Skeletal muscle satellite cell (primary cell): ENCODE measurements around the gene NCEH1.
"Not testable (repeated sequence)": the region's sequence is repeated elsewhere in the genome, so short reads cannot be mapped to it uniquely, and the experiment has no call there.

Source experiments
- H3K27me3 ChIP-seq: 2 replicates; pipeline ENCODE4 v1.7.0; 2013; ENCODE audit warnings: low read length; ENCODE audit not compliant: control insufficient read depth, insufficient read depth
- H3K36me3 ChIP-seq: 2 replicates; pipeline ENCODE4 v1.7.0; 2013; ENCODE audit warnings: mild to moderate bottlenecking, control low read depth, low read length; ENCODE audit not compliant: insufficient read depth
- H3K4me1 ChIP-seq: 2 replicates; pipeline ENCODE4 v1.7.0; 2013; ENCODE audit warnings: low read length; ENCODE audit not compliant: control insufficient read depth, insufficient read depth
- H3K4me2 ChIP-seq: 2 replicates; pipeline ENCODE4 v1.7.0; 2013; ENCODE audit warnings: mild to moderate bottlenecking, low read length
- H3K4me3 ChIP-seq: 2 replicates; pipeline ENCODE4 v1.7.0; 2013; ENCODE audit warnings: low read length
- H3K9ac ChIP-seq: 2 replicates; pipeline ENCODE4 v1.7.0; 2013; ENCODE audit warnings: mild to moderate bottlenecking, low read depth, low read length, moderate library complexity
- H3K9me3 ChIP-seq: replicated peaks from 2 replicates; pipeline ENCODE4 v1.7.0; 2013; ENCODE audit warnings: mild to moderate bottlenecking, control low read depth, low read length

The NCEH1 gene

GRCh38 chr3:172601066-172601832, 109.6 kb downstream of the NCEH1 start:
- H3K27me3 ChIP-seq: no peaks in the 10 kb centered on the region
- no peak overlapping the region for H3K4me2 ChIP-seq
- no peaks in the 10 kb centered on the region for H3K9me3 ChIP-seq
- no peaks in the 10 kb centered on the region for H3K36me3 ChIP-seq
- H3K4me3 ChIP-seq: no peak overlapping the region
- H3K4me1 ChIP-seq: peaks cover 4% of the 10 kb centered on the region
- no peak overlapping the region for H3K9ac ChIP-seq

- Histone ChIP-seq H3K9me3 (no peaks in the 10 kb centered on the region), H3K4me3 (no peak overlapping the region), H3K4me2 (no peak overlapping the region), H3K27me3 (no peaks in the 10 kb centered on the region), H3K4me1 (peaks cover 3% of the 10 kb centered on the region), H3K9ac (no peak overlapping the region), H3K36me3 (no peaks in the 10 kb centered on the region)
Measured at GRCh38 chr3:172600644-172601065, 110.2 kb downstream of the NCEH1 start.

GRCh38 chr3:172598904-172599303, 112.0 kb downstream of the NCEH1 start:
- Histone ChIP-seq H3K27me3 (no peaks in the 10 kb centered on the region), H3K4me2 (no peak overlapping the region), H3K4me3 (no peak overlapping the region), H3K9me3 (no peaks in the 10 kb centered on the region), H3K36me3 (no peaks in the 10 kb centered on the region), H3K9ac (no peak overlapping the region), H3K4me1 (peaks cover 12% of the 10 kb centered on the region)

GRCh38 chr3:172596394-172596706, 114.5 kb downstream of the NCEH1 start:
- H3K4me1 ChIP-seq: peaks cover 12% of the 10 kb centered on the region
- no peak overlapping the region for H3K4me3 ChIP-seq
- H3K9me3 ChIP-seq: no peaks in the 10 kb centered on the region
- no peak overlapping the region for H3K9ac ChIP-seq
- no peak overlapping the region for H3K4me2 ChIP-seq
- no peaks in the 10 kb centered on the region for H3K27me3 ChIP-seq
- no peaks in the 10 kb centered on the region for H3K36me3 ChIP-seq

GRCh38 chr3:172595664-172596393, 115.0 kb downstream of the NCEH1 start:
- H3K27me3 ChIP-seq: no peaks in the 10 kb centered on the region
- peaks cover 12% of the 10 kb centered on the region for H3K4me1 ChIP-seq
- H3K9me3 ChIP-seq: no peaks in the 10 kb centered on the region
- no peaks in the 10 kb centered on the region for H3K36me3 ChIP-seq
- H3K4me3 ChIP-seq: peak overlapping the region; percentile 31
- peak overlapping the region; percentile 74 for H3K4me2 ChIP-seq
- H3K9ac ChIP-seq: peak overlapping the region; percentile 49

- Histone ChIP-seq H3K4me2 (peak overlapping the region; percentile 49), H3K4me1 (peaks cover 12% of the 10 kb centered on the region)
- H3K27me3 ChIP-seq, H3K9ac ChIP-seq, H3K4me3 ChIP-seq, H3K36me3 ChIP-seq, H3K9me3 ChIP-seq: not testable (repeated sequence)
Measured at GRCh38 chr3:172594900-172595663, 115.8 kb downstream of the NCEH1 start.

- H3K4me2 ChIP-seq: no peak overlapping the region
- H3K4me1 ChIP-seq: peaks cover 12% of the 10 kb centered on the region
- H3K9me3 ChIP-seq: no peaks in the 10 kb centered on the region
- H3K27me3 ChIP-seq: no peaks in the 10 kb centered on the region
- H3K4me3 ChIP-seq: no peak overlapping the region
- H3K9ac ChIP-seq: no peak overlapping the region
- H3K36me3 ChIP-seq: no peaks in the 10 kb centered on the region
Measured at GRCh38 chr3:172592898-172593669, 117.8 kb downstream of the NCEH1 start.

- Histone ChIP-seq H3K4me3 (no peak overlapping the region), H3K4me1 (peaks cover 12% of the 10 kb centered on the region), H3K36me3 (no peaks in the 10 kb centered on the region), H3K4me2 (no peak overlapping the region), H3K9me3 (no peaks in the 10 kb centered on the region), H3K27me3 (no peaks in the 10 kb centered on the region), H3K9ac (no peak overlapping the region)
Measured at GRCh38 chr3:172591876-172592771, 118.7 kb downstream of the NCEH1 start.

- H3K4me3 ChIP-seq: no peak overlapping the region
- no peaks in the 10 kb centered on the region for H3K9me3 ChIP-seq
- H3K27me3 ChIP-seq: no peaks in the 10 kb centered on the region
- peaks cover 12% of the 10 kb centered on the region for H3K4me1 ChIP-seq
- H3K36me3 ChIP-seq: no peaks in the 10 kb centered on the region
- H3K4me2 ChIP-seq: no peak overlapping the region
- H3K9ac ChIP-seq: no peak overlapping the region
Measured at GRCh38 chr3:172591125-172591605, 119.7 kb downstream of the NCEH1 start.

- H3K4me3 ChIP-seq: no peak overlapping the region
- H3K36me3 ChIP-seq: no peaks in the 10 kb centered on the region
- no peaks in the 10 kb centered on the region for H3K4me1 ChIP-seq
- no peaks in the 10 kb centered on the region for H3K27me3 ChIP-seq
- no peaks in the 10 kb centered on the region for H3K9me3 ChIP-seq
- H3K9ac ChIP-seq: no peak overlapping the region
- no peak overlapping the region for H3K4me2 ChIP-seq
Measured at GRCh38 chr3:172586436-172586835, 124.4 kb downstream of the NCEH1 start.
